Breast epithelium (tissue), 4 donors: ENCODE measurements around the gene BRD4. TPM values are rescaled to one million over a fixed set of nuclear protein-coding genes. Genes with fewer than 3 reads are reported as not detected.

Experiments
- DNase-seq, 2 donors: peaks; one replicate each; pipeline ENCODE4 v3.0.0-alpha.2; 2019; ENCODE audit warnings: low spot score in 2 of 2
- H3K27ac ChIP-seq, 2 donors: fragments of 200-600 bp; sonication (generic) in 1 of 2; one replicate each; pipeline ENCODE4 v1.5.1; 2016 to 2019; ENCODE audit warnings: mild to moderate bottlenecking in 1 of 2
- H3K27me3 ChIP-seq, 2 donors: fragments of 200-600 bp; sonication (generic) in 1 of 2; one replicate each; pipeline versions ENCODE4 v1.5.1 to v1.6.0; 2017 to 2019; ENCODE audit warnings: control low read depth in 1 of 2, mild to moderate bottlenecking in 1 of 2
- H3K36me3 ChIP-seq: fragments of 200-600 bp; one replicate; pipeline ENCODE4 v1.5.1; 2019
- H3K4me1 ChIP-seq, 2 donors: fragments of 200-600 bp; sonication (generic); one replicate each; pipeline ENCODE4 v1.5.1; 2016 to 2019; ENCODE audit warnings: control low read depth in 1 of 2
- H3K4me3 ChIP-seq, 3 donors: fragments of 200-600 bp; sonication (generic); 1 replicate in 2 of 3; 2 replicates in 1 of 3; pipeline ENCODE4 v1.5.1; 2016 to 2019; ENCODE audit warnings: mild to moderate bottlenecking in 3 of 3, moderate library complexity in 2 of 3
- H3K9me3 ChIP-seq, 2 donors: fragments of 200-600 bp; sonication (generic) in 1 of 2; one replicate each; pipeline ENCODE4 v1.5.1; 2016 to 2019; ENCODE audit warnings: control low read depth in 1 of 2
- POLR2A ChIP-seq: fragments of 450-650 bp; IDR thresholded peaks from one replicate; pipeline ENCODE4 v1.6.1; 2016; ENCODE audit warnings: antibody characterized with exemption, mild to moderate bottlenecking, moderate library complexity
- POLR2AphosphoS5 ChIP-seq, 3 donors: sonication (generic); formaldehyde crosslinking; IDR thresholded peaks; one replicate each; pipeline ENCODE4 v1.6.1; 2017; ENCODE audit warnings: antibody characterized with exemption in 3 of 3
- intact Hi-C: fragments of 100-400 bp; cut with DNase I; formaldehyde crosslinking; loops from one replicate; pipeline ENCODE4 v1.15.1; 2023; ENCODE audit warnings: low total_unique reads
- total RNA-seq, 3 donors: library from RNA; depleted of rRNA; stranded (reverse); fragments of >200 nt; gene quantifications; one replicate each; pipeline ENCODE4 v1.1.0, GENCODE V29; 2016
- TF ChIP-seq, protein P1 (sequence below), 3 donors: fragments of 450-650 bp; IDR thresholded peaks; one replicate each; pipeline ENCODE4 v1.5.1; 2016 to 2017; ENCODE audit warnings: antibody characterized with exemption in 3 of 3, mild to moderate bottlenecking in 3 of 3, moderate library complexity in 3 of 3

BRD4 gene
- total RNA-seq, 3 donors from 2014 or later: 25.6 to 37.5 (median 33.8) TPM

DNA sequence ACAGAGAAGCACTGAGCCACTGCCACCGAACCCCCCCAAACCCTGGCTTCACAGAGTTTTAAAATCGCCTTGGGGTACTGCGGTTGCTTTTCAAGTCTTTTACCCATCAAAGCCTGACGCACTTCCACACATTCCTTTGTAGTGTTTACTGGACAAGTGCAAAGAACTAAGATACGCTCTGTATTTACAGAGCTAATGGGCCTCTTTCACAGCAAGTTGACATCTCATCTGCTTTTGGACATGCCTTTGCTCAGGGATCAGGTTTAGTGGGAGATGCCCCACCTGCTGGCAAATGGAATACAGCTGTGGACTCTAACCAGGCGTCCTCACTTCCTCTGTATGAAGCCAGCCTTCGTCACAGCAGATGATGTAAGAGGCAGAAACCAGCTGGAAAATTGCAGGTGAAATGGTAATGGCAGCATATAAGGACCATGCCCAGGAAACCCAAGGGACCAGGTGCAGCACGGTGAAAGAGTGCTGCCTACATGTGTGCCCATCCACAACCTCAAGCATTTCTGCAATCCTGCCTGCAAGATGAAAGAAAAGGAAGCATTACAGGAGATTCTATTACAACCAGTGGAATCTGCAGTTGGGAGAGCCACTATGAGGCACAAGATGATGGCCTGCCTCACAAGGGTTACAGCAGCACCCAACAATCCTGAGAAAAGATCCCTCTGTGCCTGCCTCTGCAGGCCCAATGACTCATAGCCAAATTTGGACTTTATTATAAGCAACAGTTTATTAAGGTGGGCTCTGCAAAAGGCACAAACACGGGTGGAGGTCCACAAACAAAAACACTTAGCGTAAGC lies 34.7 kb downstream of the BRD4 start:
- intact Hi-C loops: no loop called here
- H3K4me3 ChIP-seq: peak overlapping the region in 1 of 3 donors; percentile 16

DNA sequence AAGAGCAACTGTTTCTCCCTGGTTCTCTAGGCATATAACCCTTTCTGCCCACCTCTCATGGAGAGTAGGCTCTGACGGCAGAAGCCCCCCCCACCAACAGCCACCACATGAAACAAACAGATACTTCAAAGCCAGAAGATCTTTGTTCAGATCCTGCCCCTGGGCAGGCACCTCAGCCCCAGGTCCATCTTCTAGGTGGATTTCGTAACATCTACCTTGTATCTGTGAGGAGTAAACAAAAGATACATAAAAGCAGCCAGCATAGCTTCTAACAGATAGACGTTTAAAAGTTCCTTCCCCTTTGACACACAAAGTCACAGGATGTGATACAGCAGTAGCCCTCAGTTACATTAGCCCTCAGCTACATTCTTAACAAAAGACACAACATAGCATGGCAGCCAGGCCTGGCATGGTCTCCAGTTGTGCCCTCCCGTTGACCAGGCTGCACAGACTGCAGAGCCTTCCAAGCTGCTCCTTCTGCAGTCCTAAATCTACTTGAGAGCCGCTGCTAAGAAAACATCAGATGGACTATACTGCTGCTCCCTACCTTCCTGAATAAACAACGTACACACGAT lies 35.4 kb downstream of the BRD4 start:
- Histone ChIP-seq H3K4me1 (peaks cover 27 to 59% of the 10 kb centered on the region in 2 donors), H3K9me3 (no peaks in the 10 kb centered on the region), H3K36me3 (no peaks in the 10 kb centered on the region), H3K27me3 (no peaks in the 10 kb centered on the region), H3K27ac (peak overlapping the region; percentile 59 to 60), H3K4me3 (peak overlapping the region in 1 of 3 donors; percentile 16)
- TF ChIP-seq, protein P1, sequence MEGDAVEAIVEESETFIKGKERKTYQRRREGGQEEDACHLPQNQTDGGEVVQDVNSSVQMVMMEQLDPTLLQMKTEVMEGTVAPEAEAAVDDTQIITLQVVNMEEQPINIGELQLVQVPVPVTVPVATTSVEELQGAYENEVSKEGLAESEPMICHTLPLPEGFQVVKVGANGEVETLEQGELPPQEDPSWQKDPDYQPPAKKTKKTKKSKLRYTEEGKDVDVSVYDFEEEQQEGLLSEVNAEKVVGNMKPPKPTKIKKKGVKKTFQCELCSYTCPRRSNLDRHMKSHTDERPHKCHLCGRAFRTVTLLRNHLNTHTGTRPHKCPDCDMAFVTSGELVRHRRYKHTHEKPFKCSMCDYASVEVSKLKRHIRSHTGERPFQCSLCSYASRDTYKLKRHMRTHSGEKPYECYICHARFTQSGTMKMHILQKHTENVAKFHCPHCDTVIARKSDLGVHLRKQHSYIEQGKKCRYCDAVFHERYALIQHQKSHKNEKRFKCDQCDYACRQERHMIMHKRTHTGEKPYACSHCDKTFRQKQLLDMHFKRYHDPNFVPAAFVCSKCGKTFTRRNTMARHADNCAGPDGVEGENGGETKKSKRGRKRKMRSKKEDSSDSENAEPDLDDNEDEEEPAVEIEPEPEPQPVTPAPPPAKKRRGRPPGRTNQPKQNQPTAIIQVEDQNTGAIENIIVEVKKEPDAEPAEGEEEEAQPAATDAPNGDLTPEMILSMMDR (IDR thresholded peaks at IDR 0.05): no peak
- TF ChIP-seq POLR2AphosphoS5 (IDR thresholded peaks at IDR 0.05) (no peak), POLR2A (no peak)
- intact Hi-C loops: no loop called here
- no peak for DNase-seq

More for the DNA sequence above, 34.7 kb downstream of the BRD4 start:
- no peaks in the 10 kb centered on the region for H3K27me3 ChIP-seq
- no peaks in the 10 kb centered on the region for H3K9me3 ChIP-seq
- H3K27ac ChIP-seq: peak overlapping the region; percentile 59 to 60
- DNase-seq: no peak
- H3K4me1 ChIP-seq: peaks cover 27 to 59% of the 10 kb centered on the region in 2 donors
- H3K36me3 ChIP-seq: no peaks in the 10 kb centered on the region
- TF ChIP-seq, protein P1 (IDR thresholded peaks at IDR 0.05): no peak
- TF ChIP-seq POLR2AphosphoS5 (IDR thresholded peaks at IDR 0.05) (no peak), POLR2A (no peak)

- TF ChIP-seq, protein P1 (IDR thresholded peaks at IDR 0.05): no peak
- TF ChIP-seq POLR2A (no peak), POLR2AphosphoS5 (IDR thresholded peaks at IDR 0.05) (no peak)
- no peak for DNase-seq
- Histone ChIP-seq H3K9me3 (no peaks in the 10 kb centered on the region), H3K27me3 (no peaks in the 10 kb centered on the region), H3K36me3 (no peaks in the 10 kb centered on the region), H3K27ac (peak overlapping the region; percentile 59 to 60), H3K4me1 (peaks cover 27 to 59% of the 10 kb centered on the region in 2 donors), H3K4me3 (peak overlapping the region in 1 of 3 donors; percentile 16)
- intact Hi-C loops: no loop called here
Measured at GRCh38 chr19:15296353-15296752, 36.0 kb downstream of the BRD4 start.

DNA sequence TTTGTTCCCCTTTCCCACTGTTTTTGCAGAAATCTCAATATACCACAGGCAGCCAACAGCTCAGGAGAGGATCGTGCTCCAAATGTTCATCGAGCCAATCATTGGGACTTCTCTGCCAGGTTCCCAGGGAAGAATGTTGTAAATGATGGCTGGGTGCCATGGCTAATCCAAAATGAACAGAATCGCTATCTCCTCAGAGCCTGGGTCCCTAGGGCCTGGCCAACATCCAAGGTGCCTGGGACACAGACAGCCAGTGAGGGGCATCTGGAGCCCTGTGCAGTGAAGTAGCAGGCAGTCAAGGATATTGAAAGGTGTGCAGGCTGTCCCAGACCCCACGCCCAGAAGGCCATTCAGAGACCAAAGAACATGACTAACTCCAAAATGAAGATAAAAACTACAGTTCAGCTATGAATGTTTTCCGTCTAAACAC lies 37.8 kb downstream of the BRD4 start:
- H3K4me1 ChIP-seq: peaks cover 27 to 60% of the 10 kb centered on the region in 2 donors
- DNase-seq: no peak
- TF ChIP-seq POLR2A: no peak
- TF ChIP-seq, protein P1 (IDR thresholded peaks at IDR 0.05): no peak
- no peak for TF ChIP-seq POLR2AphosphoS5 (IDR thresholded peaks at IDR 0.05)
- H3K9me3 ChIP-seq: no peaks in the 10 kb centered on the region
- H3K4me3 ChIP-seq: peak overlapping the region in 1 of 3 donors; percentile 21
- H3K36me3 ChIP-seq: no peaks in the 10 kb centered on the region
- peak overlapping the region; percentile 23 to 81 for H3K27ac ChIP-seq
- intact Hi-C loops: no loop called here
- no peaks in the 10 kb centered on the region for H3K27me3 ChIP-seq
